PC-3 (cell line): Measurements from ENCODE around the gene AGFG2. TPM values are rescaled to one million over a fixed set of nuclear protein-coding genes. Genes with fewer than 3 reads are reported as not detected.

Experiments
- ATAC-seq: fragments of 200-7000 bp; cut with Tn5 transposase; 2 replicates; pipeline ENCODE4 v1.9.1; 2020; ENCODE audit warnings: mild to moderate bottlenecking, moderate library complexity
- BruUV-seq: library from RNA; stranded (reverse); fragments of 400-500 nt; replicated peaks from 2 replicates; lab custom pipeline; 2021; lab: Mats Ljungman, UMichigan
- CTCF ChIA-PET: fragments of 300-600 bp; sonication (Branson Sonifier 250); formaldehyde crosslinking; loops from one replicate; lab custom pipeline; 2022; ENCODE audit warnings: antibody characterized with exemption; lab: Charles Lee
- POLR2A ChIA-PET: fragments of 300-600 bp; sonication (Branson Sonifier 250); formaldehyde crosslinking; loops from one replicate; lab custom pipeline; 2022; ENCODE audit warnings: antibody characterized with exemption; ENCODE audit not compliant: unreplicated experiment; lab: Charles Lee
- DNase-seq: peaks from one replicate; pipeline ENCODE4 v3.0.0-alpha.2; 2015
- H2AFZ ChIP-seq: fragments of 300-600 bp; sonication (generic); 2 replicates; pipeline ENCODE4 v1.6.0; 2016; ENCODE audit warnings: antibody characterized with exemption, low read length
- H3F3A ChIP-seq: fragments of 300-600 bp; sonication (generic); one replicate; pipeline ENCODE4 v1.6.0; 2017; ENCODE audit warnings: antibody characterized with exemption, low read length, control low read depth, mild to moderate bottlenecking; ENCODE audit not compliant: unreplicated experiment
- H3K27ac ChIP-seq: fragments of 300-600 bp; sonication (generic); 2 replicates; pipeline ENCODE4 v1.5.1; 2016; ENCODE audit warnings: mild to moderate bottlenecking, low read length
- H3K27me3 ChIP-seq: fragments of 300-600 bp; sonication (generic); 2 replicates; pipeline ENCODE4 v1.6.1; 2016; ENCODE audit warnings: low read length, mixed read lengths
- H3K36me3 ChIP-seq: fragments of 300-600 bp; sonication (generic); 2 replicates; pipeline ENCODE4 v1.6.1; 2016; ENCODE audit warnings: low read depth, mixed run types, low read length, mixed read lengths
- H3K4me1 ChIP-seq: fragments of 300-600 bp; sonication (generic); 2 replicates; pipeline ENCODE4 v1.5.1; 2016; ENCODE audit warnings: low read length; ENCODE audit not compliant: insufficient read depth
- H3K4me2 ChIP-seq: fragments of 300-600 bp; sonication (generic); 2 replicates; pipeline ENCODE4 v1.6.0; 2016; ENCODE audit warnings: low read length
- H3K4me3 ChIP-seq: fragments of 300-600 bp; sonication (generic); 2 replicates; pipeline ENCODE4 v1.5.1; 2016; ENCODE audit warnings: mild to moderate bottlenecking, low read length, mixed read lengths
- H3K79me2 ChIP-seq: fragments of 300-600 bp; sonication (generic); 2 replicates; pipeline ENCODE4 v1.6.1; 2017; ENCODE audit warnings: low read length, mixed read lengths
- H3K9ac ChIP-seq: fragments of 300-600 bp; sonication (generic); 2 replicates; pipeline ENCODE4 v1.6.0; 2016; ENCODE audit warnings: mild to moderate bottlenecking, low read length
- H3K9me2 ChIP-seq: fragments of 300-600 bp; sonication (generic); replicated peaks from 2 replicates; pipeline ENCODE4 v1.6.1; 2016; ENCODE audit warnings: mixed run types, low read length, mixed read lengths
- H3K9me3 ChIP-seq: fragments of 300-600 bp; sonication (generic); 2 replicates; pipeline ENCODE4 v1.6.1; 2016; ENCODE audit warnings: low read length, mixed read lengths
- H4K20me1 ChIP-seq: fragments of 300-600 bp; sonication (generic); 2 replicates; pipeline ENCODE4 v1.6.1; 2016; ENCODE audit warnings: low read length, mixed read lengths
- CTCF ChIP-seq: fragments of 300-600 bp; sonication (generic); conservative IDR thresholded peaks from 2 replicates; pipeline ENCODE4 v1.5.1; 2017; ENCODE audit warnings: antibody characterized with exemption, low read depth, mild to moderate bottlenecking, low read length
- EZH2 ChIP-seq: fragments of 300-600 bp; sonication (generic); IDR thresholded peaks from one replicate; pipeline ENCODE4 v1.6.1; 2017; ENCODE audit warnings: antibody characterized with exemption, mild to moderate bottlenecking, low read length; ENCODE audit not compliant: unreplicated experiment
- EZH2phosphoT487 ChIP-seq: fragments of 300-600 bp; sonication (generic); IDR thresholded peaks from 2 replicates; pipeline ENCODE4 v1.6.1; 2018; ENCODE audit warnings: mild to moderate bottlenecking, antibody characterized with exemption, low read length, borderline replicate concordance
- intact Hi-C: fragments of 100-400 bp; cut with micrococcal nuclease; formaldehyde crosslinking; loops from 2 replicates; pipeline ENCODE4 v1.9.0; 2023
- total RNA-seq: library from RNA; depleted of rRNA; stranded (reverse); fragments of >200 nt; gene quantifications from 2 replicates; pipeline ENCODE4 v1.2.3, GENCODE V29; 2014

AGFG2 gene
- total RNA-seq, 1 experiment from 2014 or later, result 16.9 TPM

- Histone ChIP-seq H3K27me3 (no peaks in the 10 kb centered on the region), H3F3A (no peaks in the 10 kb centered on the region), H3K36me3 (peaks cover 10% of the 10 kb centered on the region; the same call in 1 of the 2 replicates), H3K9me2 (no peaks in the 10 kb centered on the region), H3K4me2 (no peak overlapping the region), H3K9me3 (no peaks in the 10 kb centered on the region), H3K4me3 (no peak overlapping the region), H3K79me2 (no peaks in the 10 kb centered on the region), H2AFZ (no peak overlapping the region), H4K20me1 (no peaks in the 10 kb centered on the region), H3K9ac (no peak overlapping the region), H3K27ac (no peak overlapping the region), H3K4me1 (no peaks in the 10 kb centered on the region)
- ChIA-PET POLR2A (no interaction called here), CTCF (no interaction called here)
- intact Hi-C loops, result no loop called here
- BruUV-seq, result no TSS peak
- no peak for DNase-seq
- TF ChIP-seq EZH2 (no peak), EZH2phosphoT487 (no peak), CTCF (no peak)
- ATAC-seq, result no peak
Measured at GRCh38 chr7:100575746-100576383, 36.9 kb downstream of the AGFG2 start.

GRCh38 chr7:100576384-100576993, 37.5 kb downstream of the AGFG2 start:
- DNase-seq, result no peak
- H3K4me3 ChIP-seq, result no peak overlapping the region
- H3K9me3 ChIP-seq, result no peaks in the 10 kb centered on the region
- TF ChIP-seq EZH2phosphoT487 (no peak), EZH2 (no peak), CTCF (no peak)
- H3K27ac ChIP-seq, result no peak overlapping the region
- no peak overlapping the region for H3K4me2 ChIP-seq
- H2AFZ ChIP-seq, result no peak overlapping the region
- BruUV-seq, result no TSS peak
- H3K36me3 ChIP-seq, result peaks cover 14% of the 10 kb centered on the region; the same call in 1 of the 2 replicates
- H3K27me3 ChIP-seq, result no peaks in the 10 kb centered on the region
- ATAC-seq, result no peak
- no peaks in the 10 kb centered on the region for H3K79me2 ChIP-seq
- no peaks in the 10 kb centered on the region for H3K4me1 ChIP-seq
- no peaks in the 10 kb centered on the region for H3K9me2 ChIP-seq
- CTCF ChIA-PET, result no interaction called here
- H3K9ac ChIP-seq, result no peak overlapping the region
- POLR2A ChIA-PET, result no interaction called here
- no peaks in the 10 kb centered on the region for H4K20me1 ChIP-seq
- no peaks in the 10 kb centered on the region for H3F3A ChIP-seq
- intact Hi-C loops, result no loop called here

GRCh38 chr7:100577103-100577502, 38.1 kb downstream of the AGFG2 start:
- no peak for DNase-seq
- H3K27me3 ChIP-seq, result no peaks in the 10 kb centered on the region
- no peaks in the 10 kb centered on the region for H3K9me3 ChIP-seq
- H3K36me3 ChIP-seq, result peaks cover 14% of the 10 kb centered on the region; the same call in 1 of the 2 replicates
- no peak for ATAC-seq
- intact Hi-C loops, result no loop called here
- no peak overlapping the region for H3K4me3 ChIP-seq
- H3K27ac ChIP-seq, result no peak overlapping the region
- H3F3A ChIP-seq, result no peaks in the 10 kb centered on the region
- CTCF ChIA-PET, result no interaction called here
- no peaks in the 10 kb centered on the region for H3K4me1 ChIP-seq
- no peak overlapping the region for H2AFZ ChIP-seq
- no peaks in the 10 kb centered on the region for H3K9me2 ChIP-seq
- no peaks in the 10 kb centered on the region for H4K20me1 ChIP-seq
- H3K79me2 ChIP-seq, result no peaks in the 10 kb centered on the region
- no peak overlapping the region for H3K9ac ChIP-seq
- TF ChIP-seq EZH2phosphoT487, result no peak
- no peak for TF ChIP-seq EZH2
- no peak for TF ChIP-seq CTCF
- POLR2A ChIA-PET, result no interaction called here
- no TSS peak for BruUV-seq
- no peak overlapping the region for H3K4me2 ChIP-seq
